ENCODE data around the gene SMAD6.

DNA sequence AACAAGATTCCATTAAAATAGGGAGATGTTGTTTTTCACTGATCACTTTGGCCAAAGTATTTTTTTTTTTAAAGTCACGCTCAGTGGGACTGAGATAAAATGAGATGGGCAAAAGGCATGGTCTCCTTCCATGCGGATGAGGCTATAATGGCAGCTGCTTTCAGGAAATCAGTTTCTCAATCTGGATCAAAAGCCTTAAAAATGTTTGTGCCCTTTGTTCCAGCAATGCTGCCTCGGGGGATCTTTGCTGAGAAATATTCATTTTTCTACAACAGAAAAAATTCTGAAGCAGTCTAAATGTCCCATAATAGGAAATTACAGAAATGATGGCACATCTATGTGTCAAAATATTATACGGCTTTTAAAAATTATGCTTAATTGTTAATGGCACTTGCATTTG, 97.2 kb downstream of the SMAD6 start:
- no peak for TF ChIP-seq EZH2phosphoT487 (IDR thresholded peaks at IDR 0.05; ENCODE audit: borderline replicate concordance, low read length)
- TF ChIP-seq, protein P1, sequence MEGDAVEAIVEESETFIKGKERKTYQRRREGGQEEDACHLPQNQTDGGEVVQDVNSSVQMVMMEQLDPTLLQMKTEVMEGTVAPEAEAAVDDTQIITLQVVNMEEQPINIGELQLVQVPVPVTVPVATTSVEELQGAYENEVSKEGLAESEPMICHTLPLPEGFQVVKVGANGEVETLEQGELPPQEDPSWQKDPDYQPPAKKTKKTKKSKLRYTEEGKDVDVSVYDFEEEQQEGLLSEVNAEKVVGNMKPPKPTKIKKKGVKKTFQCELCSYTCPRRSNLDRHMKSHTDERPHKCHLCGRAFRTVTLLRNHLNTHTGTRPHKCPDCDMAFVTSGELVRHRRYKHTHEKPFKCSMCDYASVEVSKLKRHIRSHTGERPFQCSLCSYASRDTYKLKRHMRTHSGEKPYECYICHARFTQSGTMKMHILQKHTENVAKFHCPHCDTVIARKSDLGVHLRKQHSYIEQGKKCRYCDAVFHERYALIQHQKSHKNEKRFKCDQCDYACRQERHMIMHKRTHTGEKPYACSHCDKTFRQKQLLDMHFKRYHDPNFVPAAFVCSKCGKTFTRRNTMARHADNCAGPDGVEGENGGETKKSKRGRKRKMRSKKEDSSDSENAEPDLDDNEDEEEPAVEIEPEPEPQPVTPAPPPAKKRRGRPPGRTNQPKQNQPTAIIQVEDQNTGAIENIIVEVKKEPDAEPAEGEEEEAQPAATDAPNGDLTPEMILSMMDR (conservative IDR thresholded peaks at IDR 0.05; ENCODE audit: low read depth, low read length) = no peak
